Measurements from ENCODE around the gene FBXL22.
A peak's percentile ranks its signal among the peaks of the same experiment; 100 is the strongest.

The FBXL22 gene

GRCh38 chr15:63588826-63589225, 8.4 kb upstream of the FBXL22 start:
- DNase-seq (ENCODE audit: extremely low spot score, insufficient read length, low read depth): no peak

GRCh38 chr15:63593705-63594671, 3.2 kb upstream of the FBXL22 start:
- DNase-seq (ENCODE audit: extremely low spot score, insufficient read length, low read depth): no peak
- no peak for FAIRE-seq

More at GRCh38 chr15:63588826-63589225, 8.4 kb upstream of the FBXL22 start:
- no peak for FAIRE-seq

- DNase-seq (ENCODE audit: extremely low spot score, insufficient read length, low read depth) (no peak), FAIRE-seq (no peak)
Observed at GRCh38 chr15:63595065-63595464, 2.1 kb upstream of the FBXL22 start.

- DNase-seq (ENCODE audit: extremely low spot score, insufficient read length, low read depth) (no peak), FAIRE-seq (no peak)
Observed at GRCh38 chr15:63595688-63596087, 1.5 kb upstream of the FBXL22 start.

GRCh38 chr15:63596676-63597037, 530 bp upstream of the FBXL22 start:
- DNase-seq (ENCODE audit: extremely low spot score, insufficient read length, low read depth) (no peak), FAIRE-seq (no peak)

GRCh38 chr15:63597821-63598220, 634 bp downstream of the FBXL22 start:
- DNase-seq (ENCODE audit: extremely low spot score, insufficient read length, low read depth) (no peak), FAIRE-seq (no peak)

GRCh38 chr15:63598473-63599400, 1.6 kb downstream of the FBXL22 start:
- no peak for DNase-seq (ENCODE audit: extremely low spot score, insufficient read length, low read depth)
- FAIRE-seq: no peak

GRCh38 chr15:63599401-63600000, 2.3 kb downstream of the FBXL22 start:
- FAIRE-seq (peak; percentile 51), DNase-seq (ENCODE audit: extremely low spot score, insufficient read length, low read depth) (no peak)

GRCh38 chr15:63600001-63600615, 2.9 kb downstream of the FBXL22 start:
- DNase-seq (ENCODE audit: extremely low spot score, insufficient read length, low read depth) (no peak), FAIRE-seq (no peak)

GRCh38 chr15:63600616-63601025, 3.4 kb downstream of the FBXL22 start:
- peak; percentile 91 for FAIRE-seq

GRCh38 chr15:63601026-63601703, 4.0 kb downstream of the FBXL22 start:
- DNase-seq (ENCODE audit: extremely low spot score, insufficient read length, low read depth): no peak
- FAIRE-seq: no peak

More at GRCh38 chr15:63600616-63601025, 3.4 kb downstream of the FBXL22 start:
- DNase-seq (ENCODE audit: extremely low spot score, insufficient read length, low read depth): peak; percentile 90

GRCh38 chr15:63601704-63602185, 4.6 kb downstream of the FBXL22 start:
- FAIRE-seq (peak; percentile 18), DNase-seq (ENCODE audit: extremely low spot score, insufficient read length, low read depth) (no peak)

GRCh38 chr15:63602595-63602994, 5.4 kb downstream of the FBXL22 start:
- FAIRE-seq (no peak), DNase-seq (ENCODE audit: extremely low spot score, insufficient read length, low read depth) (no peak)

- FAIRE-seq (no peak), DNase-seq (ENCODE audit: extremely low spot score, insufficient read length, low read depth) (no peak)
Observed at GRCh38 chr15:63603516-63603915, 6.3 kb downstream of the FBXL22 start.

- DNase-seq (ENCODE audit: extremely low spot score, insufficient read length, low read depth) (no peak), FAIRE-seq (no peak)
Observed at GRCh38 chr15:63604281-63604680, 7.1 kb downstream of the FBXL22 start.

GRCh38 chr15:63605036-63605435, 7.8 kb downstream of the FBXL22 start:
- FAIRE-seq (no peak), DNase-seq (ENCODE audit: extremely low spot score, insufficient read length, low read depth) (no peak)

- FAIRE-seq: no peak
- DNase-seq (ENCODE audit: extremely low spot score, insufficient read length, low read depth): no peak
Observed at GRCh38 chr15:63605816-63606215, 8.6 kb downstream of the FBXL22 start.

GRCh38 chr15:63606308-63606707, 9.1 kb downstream of the FBXL22 start:
- DNase-seq (ENCODE audit: extremely low spot score, insufficient read length, low read depth) (no peak), FAIRE-seq (no peak)

- DNase-seq (ENCODE audit: extremely low spot score, insufficient read length, low read depth): no peak
- no peak for FAIRE-seq
Observed at GRCh38 chr15:63608989-63609388, 11.8 kb downstream of the FBXL22 start.
